Effector memory CD4-positive, alpha-beta T cell (primary cell): ENCODE measurements around the gene C6orf132.

Experiments
- DNase-seq, 3 donors: peaks; one replicate each; pipeline ENCODE4 v3.0.0-alpha.2; 2020
- H3K27ac ChIP-seq: 2 replicates; pipeline ENCODE4 v1.7.0; 2013; ENCODE audit warnings: mild to moderate bottlenecking, low read length, moderate library complexity; ENCODE audit not compliant: insufficient read depth, poor library complexity, severe bottlenecking
- H3K27me3 ChIP-seq: replicated peaks from 2 replicates; pipeline ENCODE4 v1.7.0; 2013; ENCODE audit warnings: mild to moderate bottlenecking, low read length; ENCODE audit not compliant: insufficient read depth, control insufficient read depth, poor library complexity, severe bottlenecking
- H3K36me3 ChIP-seq: 2 replicates; pipeline ENCODE4 v1.7.0; 2013; ENCODE audit warnings: mild to moderate bottlenecking, low read length, moderate library complexity; ENCODE audit not compliant: control insufficient read depth, insufficient read depth
- H3K4me1 ChIP-seq: 2 replicates; pipeline ENCODE4 v1.7.0; 2013; ENCODE audit warnings: low read length, mild to moderate bottlenecking; ENCODE audit not compliant: control insufficient read depth, insufficient read depth, poor library complexity, severe bottlenecking
- H3K4me3 ChIP-seq: 2 replicates; pipeline ENCODE4 v1.7.0; 2013; ENCODE audit warnings: low read length, low read depth, mild to moderate bottlenecking; ENCODE audit not compliant: insufficient read depth, poor library complexity, severe bottlenecking
- H3K9me3 ChIP-seq: 2 replicates; pipeline ENCODE4 v1.7.0; 2013; ENCODE audit warnings: mild to moderate bottlenecking, low read length, moderate library complexity; ENCODE audit not compliant: control insufficient read depth

The C6orf132 gene

DNA sequence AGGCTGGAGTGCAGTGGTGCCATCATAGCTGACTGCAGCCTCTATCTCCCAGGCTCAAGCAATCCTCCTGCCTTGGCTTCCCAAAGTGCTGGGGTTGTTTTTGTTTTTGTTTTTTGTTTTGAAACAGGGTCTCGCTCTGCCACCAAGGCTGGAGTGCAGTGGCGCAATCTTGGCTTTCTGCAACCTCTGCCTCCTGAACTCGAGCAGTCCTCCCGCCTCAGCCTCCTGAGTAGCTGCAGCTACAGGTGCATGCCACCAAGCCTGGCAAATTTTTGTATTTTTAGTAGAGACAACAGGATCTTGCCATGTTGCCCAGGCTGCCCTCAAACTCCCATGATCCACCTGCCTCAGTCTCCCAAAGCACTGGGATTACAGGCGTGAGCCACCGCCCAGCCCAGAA lies 4.2 kb downstream of the C6orf132 start:
- no peaks in the 10 kb centered on the region for H3K9me3 ChIP-seq
- H3K4me3 ChIP-seq = no peak overlapping the region
- H3K27me3 ChIP-seq = peaks cover 16% of the 10 kb centered on the region
- H3K4me1 ChIP-seq = peaks cover 8% of the 10 kb centered on the region
- H3K27ac ChIP-seq = no peak overlapping the region
- no peaks in the 10 kb centered on the region for H3K36me3 ChIP-seq
- DNase-seq = no peak

DNA sequence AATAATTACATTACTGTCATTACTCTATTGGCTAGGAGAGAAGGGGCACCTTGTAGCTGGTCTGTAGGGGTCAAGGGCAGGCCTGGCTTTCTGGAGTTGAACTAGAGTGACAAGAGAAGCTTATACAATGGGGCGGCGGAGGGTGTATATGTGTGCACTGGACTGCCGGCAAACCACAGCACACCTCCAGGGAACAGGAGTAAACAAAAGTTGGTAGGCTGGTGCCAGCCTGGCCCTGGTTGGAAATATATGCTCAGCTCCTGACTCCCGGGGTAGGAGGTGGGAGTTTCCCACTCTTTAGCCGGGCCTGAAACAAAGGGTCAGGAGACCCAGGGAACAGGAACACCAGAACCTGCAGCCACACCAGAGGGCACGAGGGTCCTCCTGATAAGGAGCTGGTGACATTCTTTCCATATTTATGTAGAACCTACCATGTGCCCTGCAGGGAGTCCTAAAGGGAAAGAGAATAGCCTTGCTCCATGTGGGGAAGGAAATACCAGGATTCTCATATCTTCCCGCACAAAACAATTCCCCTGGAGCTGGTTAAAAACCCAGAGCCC lies 5.1 kb downstream of the C6orf132 start:
- Histone ChIP-seq H3K9me3 (no peaks in the 10 kb centered on the region), H3K27me3 (peaks cover 12% of the 10 kb centered on the region), H3K36me3 (no peaks in the 10 kb centered on the region), H3K4me3 (no peak overlapping the region), H3K4me1 (peaks cover 3% of the 10 kb centered on the region), H3K27ac (no peak overlapping the region)
- no peak for DNase-seq

DNA sequence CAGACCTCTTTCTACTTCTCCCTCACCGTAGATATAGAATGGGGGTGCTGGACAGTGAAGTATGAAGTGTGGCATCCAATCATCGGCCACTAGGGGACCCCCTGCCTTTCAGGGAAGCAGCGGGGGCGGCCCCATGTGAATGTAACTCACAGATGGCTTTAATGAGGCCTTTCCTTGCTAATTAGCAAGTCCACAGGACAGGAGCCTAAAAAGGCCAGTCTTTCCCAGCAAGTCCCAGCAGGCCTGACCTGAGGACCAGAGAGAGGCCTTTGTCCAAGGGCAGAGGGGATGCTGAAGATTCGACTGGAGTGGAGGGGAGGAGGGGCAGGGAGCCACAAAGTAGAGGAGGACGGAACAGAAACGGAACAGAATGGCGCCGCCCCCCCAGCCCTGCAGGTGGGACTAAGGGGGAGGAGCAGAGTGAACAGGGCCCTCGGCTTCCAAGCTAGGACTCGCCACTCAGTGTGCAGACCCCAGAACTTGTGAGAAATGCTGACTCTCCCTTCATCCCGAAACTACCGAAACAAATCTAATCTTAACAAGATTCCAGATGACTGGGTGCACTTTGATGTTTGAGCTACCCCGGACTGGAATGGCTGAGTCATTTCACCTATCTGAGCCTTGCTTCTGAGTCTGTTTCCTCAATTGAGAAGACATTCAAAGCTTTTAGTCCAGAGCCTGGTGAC lies 5.8 kb downstream of the C6orf132 start:
- H3K9me3 ChIP-seq = no peaks in the 10 kb centered on the region
- H3K27ac ChIP-seq = no peak overlapping the region
- no peaks in the 10 kb centered on the region for H3K4me1 ChIP-seq
- H3K27me3 ChIP-seq = peaks cover 6% of the 10 kb centered on the region
- H3K36me3 ChIP-seq = no peaks in the 10 kb centered on the region
- no peak for DNase-seq
- no peak overlapping the region for H3K4me3 ChIP-seq

DNA sequence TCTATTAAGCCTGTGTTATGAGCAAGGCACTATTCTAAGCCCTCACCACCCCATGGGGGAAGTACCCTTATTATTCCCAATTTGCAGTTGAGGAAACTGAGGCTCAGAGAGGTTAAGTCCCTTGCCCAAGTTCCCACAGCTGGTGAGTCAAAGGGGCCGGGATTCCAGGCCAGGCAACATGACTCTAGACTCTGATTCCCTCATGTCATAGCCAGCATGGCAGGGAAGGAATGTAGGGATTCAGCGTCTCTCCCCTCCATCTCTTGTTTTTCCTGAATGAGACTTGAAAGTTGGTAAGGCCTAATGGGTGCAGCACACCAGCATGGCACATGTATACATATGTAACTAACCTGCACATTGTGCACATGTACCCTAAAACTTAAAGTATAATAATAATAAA lies 6.7 kb downstream of the C6orf132 start:
- Histone ChIP-seq H3K27me3 (no peaks in the 10 kb centered on the region), H3K4me3 (no peak overlapping the region), H3K4me1 (no peaks in the 10 kb centered on the region), H3K36me3 (no peaks in the 10 kb centered on the region), H3K9me3 (no peaks in the 10 kb centered on the region), H3K27ac (no peak overlapping the region)
- DNase-seq = no peak

DNA sequence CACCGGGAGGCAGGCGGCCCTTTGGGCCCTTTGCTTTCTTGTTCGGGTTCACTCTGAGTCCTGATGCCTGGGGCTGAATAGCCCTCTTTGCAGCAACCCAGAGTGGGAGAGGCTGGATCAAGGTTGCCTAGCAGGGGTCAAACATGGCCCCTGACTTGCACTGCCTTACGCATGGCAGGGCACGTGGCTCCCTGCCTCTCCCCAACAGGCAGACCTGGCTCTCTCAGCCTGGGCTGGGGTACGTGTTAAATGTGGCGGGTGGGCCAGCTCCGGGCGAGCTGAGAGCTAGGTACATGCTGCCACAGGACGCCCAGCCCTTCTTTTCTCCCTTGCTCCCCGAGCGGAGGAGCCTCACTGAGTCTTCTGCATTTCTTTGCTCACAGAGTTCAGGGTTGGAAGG lies 7.3 kb downstream of the C6orf132 start:
- Histone ChIP-seq H3K9me3 (no peaks in the 10 kb centered on the region), H3K27me3 (no peaks in the 10 kb centered on the region), H3K36me3 (no peaks in the 10 kb centered on the region), H3K4me3 (no peak overlapping the region), H3K27ac (no peak overlapping the region), H3K4me1 (no peaks in the 10 kb centered on the region)
- DNase-seq = no peak

DNA sequence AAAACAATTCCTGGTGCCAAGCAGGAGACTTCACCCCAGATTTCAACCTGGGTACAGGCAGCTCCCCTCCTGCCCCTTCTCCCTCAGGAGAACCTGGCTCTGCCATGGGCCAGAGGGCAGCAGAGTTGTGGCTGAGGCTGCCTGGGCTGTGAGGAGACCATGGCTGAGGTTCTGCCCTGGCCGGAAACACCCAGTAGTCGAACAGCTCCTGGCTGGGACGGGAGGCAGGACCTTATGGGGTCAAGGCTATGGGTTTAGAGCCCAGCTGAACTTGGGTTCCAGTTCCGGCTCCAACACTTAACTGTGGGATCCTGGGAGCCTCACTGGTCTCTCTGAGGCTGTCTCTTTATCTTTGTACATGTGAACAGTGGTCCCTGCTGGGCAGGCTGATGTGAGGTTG lies 8.5 kb downstream of the C6orf132 start:
- Histone ChIP-seq H3K27me3 (no peaks in the 10 kb centered on the region), H3K27ac (no peak overlapping the region), H3K4me1 (no peaks in the 10 kb centered on the region), H3K36me3 (no peaks in the 10 kb centered on the region), H3K4me3 (no peak overlapping the region), H3K9me3 (no peaks in the 10 kb centered on the region)
- DNase-seq = no peak

DNA sequence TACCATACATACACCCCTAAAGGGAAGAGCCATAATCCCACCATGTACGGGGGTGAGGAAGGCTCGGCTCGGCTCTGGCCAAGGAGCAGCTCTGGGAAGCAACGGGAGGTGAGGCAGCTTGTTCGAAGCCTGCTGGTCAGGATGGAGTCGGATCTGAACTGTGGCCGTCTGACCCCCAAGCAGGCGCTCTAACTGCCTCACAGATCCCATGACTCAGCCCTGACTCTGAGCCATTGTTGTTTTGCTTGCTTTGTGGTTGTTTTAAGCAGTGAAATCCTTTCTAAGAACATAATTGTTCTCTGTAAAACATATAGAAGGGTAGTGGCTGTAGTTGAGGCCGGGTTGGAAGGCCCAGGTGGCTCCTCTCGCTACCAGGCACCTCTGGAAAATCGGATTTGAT lies 10.9 kb downstream of the C6orf132 start:
- Histone ChIP-seq H3K9me3 (no peaks in the 10 kb centered on the region), H3K36me3 (no peaks in the 10 kb centered on the region), H3K4me3 (no peak overlapping the region), H3K27ac (no peak overlapping the region), H3K27me3 (no peaks in the 10 kb centered on the region), H3K4me1 (no peaks in the 10 kb centered on the region)
- no peak for DNase-seq

DNA sequence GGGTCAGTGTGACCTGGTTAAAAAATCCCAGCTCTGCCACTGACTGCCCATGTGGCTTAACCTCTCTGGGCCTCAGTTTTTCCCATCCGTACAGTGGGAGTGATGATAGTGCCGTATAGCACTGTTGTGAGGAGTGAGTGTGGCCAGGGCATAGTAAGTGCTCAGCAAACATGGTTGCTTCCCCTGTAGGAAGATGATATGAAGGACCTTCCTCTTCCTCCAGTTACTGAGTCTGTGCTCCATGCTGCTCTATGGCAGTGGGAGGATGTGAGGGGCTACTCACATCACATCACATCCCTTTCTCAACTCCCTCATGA lies 13.1 kb downstream of the C6orf132 start:
- H3K4me1 ChIP-seq = no peaks in the 10 kb centered on the region
- H3K9me3 ChIP-seq = no peaks in the 10 kb centered on the region
- H3K36me3 ChIP-seq = no peaks in the 10 kb centered on the region
- no peaks in the 10 kb centered on the region for H3K27me3 ChIP-seq
- no peak for DNase-seq
- no peak overlapping the region for H3K4me3 ChIP-seq
- H3K27ac ChIP-seq = no peak overlapping the region

DNA sequence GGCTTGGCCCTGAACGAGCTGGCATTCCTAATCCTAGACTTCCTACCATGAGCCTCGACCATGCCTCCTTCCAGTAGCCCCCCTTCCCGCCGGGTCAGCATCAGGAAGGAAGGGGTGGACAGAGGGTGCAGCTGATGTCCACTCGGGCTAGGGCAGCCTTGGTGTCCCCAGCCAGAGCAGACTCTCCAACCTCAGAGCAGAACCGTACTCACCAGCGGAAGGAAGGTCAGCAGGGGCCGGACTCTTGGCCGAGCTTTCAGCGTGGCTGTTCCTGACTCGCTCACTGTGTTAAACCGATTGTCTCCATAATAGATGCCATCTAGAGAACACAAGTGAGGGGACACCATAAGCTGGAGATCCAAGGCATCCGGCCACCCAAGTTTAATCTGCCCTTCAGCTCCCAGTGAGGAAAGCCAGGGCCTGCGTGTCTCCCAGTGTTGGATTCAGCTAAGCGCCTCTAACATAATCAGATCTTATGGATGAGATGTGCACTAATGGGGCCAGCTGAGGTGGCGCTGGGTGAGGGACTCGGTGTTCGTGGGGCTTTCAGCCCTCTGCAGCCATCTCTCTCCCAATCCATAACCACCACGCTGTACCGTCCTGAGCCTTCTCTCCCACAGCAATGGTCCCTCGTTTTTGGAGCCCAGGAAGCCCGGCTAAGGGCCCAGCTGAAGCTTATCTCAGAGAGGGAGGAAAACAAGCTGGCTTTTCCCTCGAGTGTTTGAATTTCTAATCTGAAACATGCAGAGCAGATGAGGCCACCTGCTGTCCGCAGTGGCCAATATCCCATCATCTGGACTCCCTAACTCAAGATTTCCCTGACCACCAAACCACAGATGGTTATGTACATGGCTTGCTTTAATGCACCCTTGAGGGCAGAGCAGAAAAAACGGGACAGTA lies 13.7 kb downstream of the C6orf132 start:
- no peak overlapping the region for H3K4me3 ChIP-seq
- no peaks in the 10 kb centered on the region for H3K36me3 ChIP-seq
- no peaks in the 10 kb centered on the region for H3K4me1 ChIP-seq
- H3K27me3 ChIP-seq = no peaks in the 10 kb centered on the region
- no peaks in the 10 kb centered on the region for H3K9me3 ChIP-seq
- H3K27ac ChIP-seq = no peak overlapping the region
- DNase-seq = no peak

DNA sequence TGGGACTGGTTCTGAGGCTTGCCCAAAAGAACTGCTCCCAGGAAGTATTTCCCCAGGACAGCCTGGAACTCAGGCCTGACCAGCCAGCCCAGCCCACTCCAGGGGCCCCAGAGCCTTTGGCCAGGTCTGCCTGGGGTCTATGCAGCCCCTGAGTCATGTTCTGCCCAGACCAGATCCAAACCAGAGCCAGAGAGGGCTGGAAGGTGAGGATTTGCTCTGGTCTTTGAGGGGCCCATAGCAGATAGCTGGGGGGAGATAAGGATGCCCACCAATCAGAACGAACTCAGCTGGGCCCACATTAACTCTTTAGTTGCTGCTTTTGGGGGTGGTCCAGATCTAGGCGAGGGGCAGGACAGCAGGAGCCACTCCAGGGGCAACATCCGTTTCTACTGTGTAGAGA lies 16.8 kb downstream of the C6orf132 start:
- Histone ChIP-seq H3K4me3 (no peak overlapping the region), H3K9me3 (no peaks in the 10 kb centered on the region), H3K27ac (no peak overlapping the region), H3K36me3 (no peaks in the 10 kb centered on the region), H3K27me3 (no peaks in the 10 kb centered on the region), H3K4me1 (no peaks in the 10 kb centered on the region)
- no peak for DNase-seq
